HepG2 (cell line): ENCODE results near the gene EFL1. TPM values are rescaled to one million over a fixed set of nuclear protein-coding genes. Genes with fewer than 3 reads are reported as not detected.

ENCODE experiments used
- BCL6 ChIP-seq: IDR thresholded peaks from 2 replicates; pipeline ENCODE4 v1.6.1; 2016; ENCODE audit warnings: missing genetic modification reagents, missing compliant biosample characterization
- CEBPZ ChIP-seq: IDR thresholded peaks from 2 replicates; pipeline ENCODE4 v1.6.1; 2012; ENCODE audit warnings: low read length, improper control_type of control experiment
- CSRNP1 ChIP-seq: sonication (generic); formaldehyde crosslinking; IDR thresholded peaks from 2 replicates; pipeline ENCODE4 v1.8.1; 2023; ENCODE audit warnings: mild to moderate bottlenecking, missing genetic modification reagents
- GABPB1 ChIP-seq: IDR thresholded peaks from 2 replicates; pipeline ENCODE4 v1.6.1; 2016; ENCODE audit warnings: mild to moderate bottlenecking, missing genetic modification reagents, moderate library complexity, missing compliant biosample characterization
- GLI4 ChIP-seq: sonication (generic); formaldehyde crosslinking; IDR thresholded peaks from 2 replicates; pipeline ENCODE4 v1.5.1; 2020; ENCODE audit warnings: missing genetic modification reagents, mild to moderate bottlenecking, moderate library complexity, borderline replicate concordance
- GMEB2 ChIP-seq: IDR thresholded peaks from 2 replicates; pipeline ENCODE4 v1.6.1; 2016; ENCODE audit warnings: missing biosample characterization, missing genetic modification reagents, low read depth
- KAT2B ChIP-seq: fragments of 150-350 bp; IDR thresholded peaks from 2 replicates; pipeline ENCODE4 v1.6.1; 2014; ENCODE audit warnings: low read depth, low read length, borderline replicate concordance
- KDM3A ChIP-seq: IDR thresholded peaks from 2 replicates; pipeline ENCODE4 v1.6.1; 2018; ENCODE audit warnings: low read depth, missing compliant biosample characterization
- MAFG ChIP-seq: sonication (generic); formaldehyde crosslinking; IDR thresholded peaks from 2 replicates; pipeline ENCODE4 v1.5.1; 2020; ENCODE audit warnings: mild to moderate bottlenecking, missing genetic modification reagents
- MTERF4 ChIP-seq: sonication (generic); formaldehyde crosslinking; IDR thresholded peaks from 2 replicates; pipeline ENCODE4 v1.8.0; 2023; ENCODE audit warnings: mild to moderate bottlenecking, missing genetic modification reagents
- MZF1 ChIP-seq: sonication (generic); formaldehyde crosslinking; IDR thresholded peaks from 2 replicates; pipeline ENCODE4 v1.8.1; 2023; ENCODE audit warnings: mild to moderate bottlenecking, missing genetic modification reagents, borderline replicate concordance
- NCOA1 ChIP-seq: sonication (generic); formaldehyde crosslinking; IDR thresholded peaks from 2 replicates; pipeline ENCODE4 v1.9.0; 2021; ENCODE audit warnings: missing genetic modification reagents
- NONO ChIP-seq, 2 experiments: fragments of 450-650 bp in 1 of 2; sonication (generic) in 1 of 2; formaldehyde crosslinking in 1 of 2; IDR thresholded peaks in 1 of 2; conservative IDR thresholded peaks in 1 of 2; 2 replicates each; pipeline versions ENCODE4 v1.6.1 to v1.8.0; 2017 to 2022; ENCODE audit warnings: mild to moderate bottlenecking in 1 of 2, missing genetic modification reagents in 1 of 2, moderate library complexity in 1 of 2
- NR2F2 ChIP-seq: IDR thresholded peaks from 2 replicates; pipeline ENCODE4 v1.6.1; 2012; ENCODE audit warnings: low read depth, inconsistent platforms, borderline replicate concordance
- RNF2 ChIP-seq: fragments of 450-650 bp; conservative IDR thresholded peaks from 2 replicates; pipeline ENCODE4 v1.6.1; 2016; ENCODE audit warnings: low read depth
- SRSF9 ChIP-seq: fragments of 200-400 bp; formaldehyde crosslinking; IDR thresholded peaks from 2 replicates; pipeline ENCODE4 v1.6.1; 2018; ENCODE audit warnings: borderline replicate concordance, mild to moderate bottlenecking, low read depth, low read length; ENCODE audit not compliant: insufficient read depth, poor library complexity, severe bottlenecking
- YEATS2 ChIP-seq: sonication (generic); formaldehyde crosslinking; IDR thresholded peaks from 2 replicates; pipeline ENCODE4 v1.4.0; 2020; ENCODE audit warnings: missing genetic modification reagents, borderline replicate concordance
- ZBTB1 ChIP-seq: sonication (generic); formaldehyde crosslinking; IDR thresholded peaks from 2 replicates; pipeline ENCODE4 v1.4.0; 2020; ENCODE audit warnings: missing genetic modification reagents, borderline replicate concordance
- ZNF615 ChIP-seq: sonication (generic); formaldehyde crosslinking; IDR thresholded peaks from 2 replicates; pipeline ENCODE4 v1.5.0; 2020; ENCODE audit warnings: mild to moderate bottlenecking, missing genetic modification reagents, borderline replicate concordance
- ZNF670 ChIP-seq: sonication (generic); formaldehyde crosslinking; IDR thresholded peaks from 2 replicates; pipeline ENCODE4 v1.8.0; 2022; ENCODE audit warnings: mild to moderate bottlenecking, missing genetic modification reagents, borderline replicate concordance
- ZNF709 ChIP-seq: sonication (generic); formaldehyde crosslinking; IDR thresholded peaks from 2 replicates; pipeline ENCODE4 v1.5.0; 2020; ENCODE audit warnings: mild to moderate bottlenecking, missing genetic modification reagents
- ZNF720 ChIP-seq: sonication (generic); formaldehyde crosslinking; IDR thresholded peaks from 2 replicates; pipeline ENCODE4 v1.4.0; 2020; ENCODE audit warnings: missing genetic modification reagents
- polyA plus RNA-seq, 8 experiments: library from polyadenylated mRNA; depleted of rRNA in 3 of 8; stranded (reverse) in 7 of 8; unstranded in 1 of 8; fragments of >200 nt; fragmentation: Illumina TruSeq in 4 of 8; extraction: Trizol in 4 of 8; gene quantifications; 2 replicates each; pipeline versions ENCODE4 v1.2.1 to v1.2.3, GENCODE V29; 2011 to 2016; ENCODE audit warnings: low read depth in 4 of 8, missing spikeins in 1 of 8, mixed read lengths in 1 of 8; ENCODE audit not compliant: insufficient read depth in 1 of 8
- total RNA-seq, 5 experiments: library from RNA; depleted of rRNA; stranded (reverse); fragments of >200 nt; fragmentation: Illumina TruSeq; extraction: Trizol; gene quantifications; 2 replicates each; pipeline ENCODE4 v1.2.3, GENCODE V29; 2016; ENCODE audit warnings: low read depth in 1 of 5

EFL1 gene
- total and polyA plus RNA-seq, 2 of the 13 experiments (the other 11 are each of a cell fraction or from before 2014, with no cell fraction given), result 6.4 to 12.0 TPM

GRCh38 chr15:82262422-82263026 is at the start of gene EFL1, which contains the start of gene SAXO2 (continued):
- TF ChIP-seq GMEB2 (CRISPR knock-in tag) (peak; percentile 91), ZNF709 (CRISPR knock-in tag) (no peak), ZNF615 (CRISPR knock-in tag) (no peak), KDM3A (CRISPR knock-in tag) (no peak), ZNF720 (CRISPR knock-in tag) (no peak), NONO (IDR thresholded peaks at IDR 0.05) (no peak), NONO (CRISPR knock-in tag; conservative IDR thresholded peaks at IDR 0.05) (peak; percentile 63; the same call in 1 of the 2 replicates), CEBPZ (no peak), NCOA1 (CRISPR knock-in tag) (no peak), ZBTB1 (CRISPR knock-in tag) (no peak), GABPB1 (CRISPR knock-in tag) (peak; percentile 95), MZF1 (CRISPR knock-in tag) (no peak), YEATS2 (CRISPR knock-in tag) (no peak), KAT2B (no peak), RNF2 (no peak), CSRNP1 (CRISPR knock-in tag) (no peak; the same call in 1 of the 2 replicates), BCL6 (CRISPR knock-in tag) (no peak; the same call in 1 of the 2 replicates), MTERF4 (no peak), SRSF9 (no peak), NR2F2 (0 out of 2 replicates have a peak, but pooled peaks have one; percentile 14), MAFG (no peak), ZNF670 (CRISPR knock-in tag) (0 out of 2 replicates have a peak, but pooled peaks have one; percentile 9), GLI4 (no peak)
